CD14-positive monocyte (primary cell): ENCODE data around the gene GDI2. TPM values are rescaled to one million over a fixed set of nuclear protein-coding genes. Genes with fewer than 3 reads are reported as not detected.

ENCODE experiments used
- DNase-seq, 3 donors: peaks; one replicate each; pipeline ENCODE4 v3.0.0-alpha.2; 2011 to 2022
- H2AFZ ChIP-seq: 2 replicates; pipeline ENCODE4 v1.6.0; 2012; ENCODE audit warnings: mild to moderate bottlenecking, low read depth, low read length, inconsistent platforms; ENCODE audit not compliant: insufficient read depth, poor library complexity, severe bottlenecking
- H3K27ac ChIP-seq, 2 donors: 1 replicate in 1 of 2; 2 replicates in 1 of 2; pipeline ENCODE4 v1.5.1; 2012 to 2013; ENCODE audit warnings: low read length in 2 of 2, control low read depth in 1 of 2, inconsistent platforms in 1 of 2, low read depth in 1 of 2, mild to moderate bottlenecking in 1 of 2
- H3K27me3 ChIP-seq, 2 donors: one replicate each; pipeline versions ENCODE4 v1.6.0 to v1.6.1; 2011 to 2013; ENCODE audit warnings: low read length in 2 of 2; ENCODE audit not compliant: control insufficient read depth in 2 of 2, insufficient read depth in 2 of 2
- H3K36me3 ChIP-seq, 2 donors: replicated peaks in 1 of 2; 1 replicate in 1 of 2; 2 replicates in 1 of 2; pipeline versions ENCODE4 v1.5.1 to v1.6.1; 2012 to 2013; ENCODE audit warnings: low read length in 2 of 2, control low read depth in 1 of 2, inconsistent platforms in 1 of 2, mild to moderate bottlenecking in 1 of 2; ENCODE audit not compliant: insufficient read depth in 2 of 2, control insufficient read depth in 1 of 2
- H3K4me1 ChIP-seq, 2 donors: 1 replicate in 1 of 2; 2 replicates in 1 of 2; pipeline versions ENCODE4 v1.5.1 to v1.6.1; 2012 to 2013; ENCODE audit warnings: low read length in 2 of 2, control low read depth in 1 of 2, inconsistent platforms in 1 of 2, mild to moderate bottlenecking in 1 of 2, moderate library complexity in 1 of 2; ENCODE audit not compliant: insufficient read depth in 2 of 2, control insufficient read depth in 1 of 2
- H3K4me2 ChIP-seq: replicated peaks from 2 replicates; pipeline ENCODE3; 2012; ENCODE audit warnings: low read length, moderate library complexity, mild to moderate bottlenecking; ENCODE audit not compliant: poor library complexity, severe bottlenecking; ENCODE audit errors: extremely low read depth
- H3K4me3 ChIP-seq, 3 experiments: fragments of 200-600 bp in 1 of 3; sonication (generic) in 1 of 3; replicated peaks in 1 of 3; 1 replicate in 2 of 3; 2 replicates in 1 of 3; pipeline ENCODE4 v1.5.1; 2011 to 2013; ENCODE audit warnings: low read length in 3 of 3, mild to moderate bottlenecking in 3 of 3, control low read depth in 2 of 3, low read depth in 2 of 3, inconsistent platforms in 1 of 3, moderate library complexity in 1 of 3
- H3K79me2 ChIP-seq: 2 replicates; pipeline ENCODE4 v1.6.0; 2012; ENCODE audit warnings: mild to moderate bottlenecking, control low read depth, inconsistent platforms, low read length, moderate library complexity; ENCODE audit not compliant: insufficient read depth
- H3K9ac ChIP-seq: 2 replicates; pipeline ENCODE4 v1.6.0; 2017; ENCODE audit warnings: low read length, mild to moderate bottlenecking; ENCODE audit not compliant: insufficient read depth, poor library complexity, severe bottlenecking
- H3K9me3 ChIP-seq, 2 donors: replicated peaks in 1 of 2; 1 replicate in 1 of 2; 2 replicates in 1 of 2; pipeline versions ENCODE4 v1.5.1 to v1.6.1; 2012 to 2013; ENCODE audit warnings: low read length in 2 of 2, control low read depth in 1 of 2; ENCODE audit not compliant: control insufficient read depth in 1 of 2, insufficient read depth in 1 of 2
- H4K20me1 ChIP-seq: 2 replicates; pipeline ENCODE4 v1.6.0; 2012; ENCODE audit warnings: mild to moderate bottlenecking, low read length, control low read depth, moderate library complexity; ENCODE audit not compliant: insufficient read depth
- H3K27ac Mint-ChIP-seq, 7 donors: one replicate each; pipeline ENCODE4 v1.8.0; 2020; ENCODE audit warnings: mild to moderate bottlenecking in 7 of 7, mixed read lengths in 7 of 7, moderate library complexity in 6 of 7, inconsistent platforms in 2 of 7
- H3K27me3 Mint-ChIP-seq, 3 donors: one replicate each; pipeline ENCODE4 v1.8.0; 2021 to 2022; ENCODE audit warnings: low read depth in 3 of 3, mild to moderate bottlenecking in 3 of 3, mixed read lengths in 3 of 3, moderate library complexity in 3 of 3, inconsistent platforms in 1 of 3
- H3K36me3 Mint-ChIP-seq, 2 donors: one replicate each; pipeline ENCODE4 v1.8.0; 2020; ENCODE audit warnings: mixed read lengths in 2 of 2, inconsistent platforms in 1 of 2, mild to moderate bottlenecking in 1 of 2
- H3K4me1 Mint-ChIP-seq: one replicate; pipeline ENCODE4 v1.8.0; 2020; ENCODE audit warnings: mild to moderate bottlenecking, mixed read lengths
- H3K4me3 Mint-ChIP-seq, 2 donors: one replicate each; pipeline ENCODE4 v1.8.0; 2020; ENCODE audit warnings: mild to moderate bottlenecking in 2 of 2, mixed read lengths in 2 of 2, moderate library complexity in 1 of 2
- H3K9me3 Mint-ChIP-seq, 7 donors: one replicate each; pipeline ENCODE4 v1.8.0; 2020 to 2022; ENCODE audit warnings: mixed read lengths in 7 of 7, mild to moderate bottlenecking in 6 of 7, moderate library complexity in 6 of 7, inconsistent platforms in 2 of 7
- CTCF ChIP-seq: fragments of 200-600 bp; IDR thresholded peaks from one replicate; pipeline ENCODE4 v1.8.0; 2022; ENCODE audit warnings: antibody characterized with exemption, mild to moderate bottlenecking
- WGBS: methylation state at CpG from one replicate; pipeline ENCODE4 v1.1.5; 2013; ENCODE audit warnings: missing lambda C conversion rate; ENCODE audit not compliant: insufficient coverage; 5-methylcytosine and 5-hydroxymethylcytosine counted together
- intact Hi-C, 2 donors: fragments of 100-400 bp; cut with micrococcal nuclease; formaldehyde crosslinking; loops; one replicate each; pipeline versions ENCODE4 v1.15.0 to v1.15.1; 2023
- polyA plus RNA-seq, 3 donors: library from polyadenylated mRNA; depleted of rRNA in 1 of 3; unstranded in 2 of 3; stranded (reverse) in 1 of 3; fragments of 300-500 nt in 2 of 3; fragments of >200 nt in 1 of 3; fragmentation: Illumina TruSeq in 2 of 3; gene quantifications; 1 replicate in 2 of 3; 2 replicates in 1 of 3; pipeline ENCODE4 v1.2.3, GENCODE V29; 2012 to 2021

GDI2 gene
- polyA plus RNA-seq, 3 donors = 100 to 320 (median 316) TPM

GRCh38 chr10:5736591-5736990 lies 76.6 kb downstream of the GDI2 start:
- H3K79me2 ChIP-seq = no peaks in the 10 kb centered on the region
- no peak overlapping the region for H2AFZ ChIP-seq
- Mint-ChIP-seq H3K27me3 (no peaks in the 10 kb centered on the region), H3K27ac (no peak overlapping the region), H3K4me3 (no peak overlapping the region), H3K36me3 (peaks cover 64 to 81% of the 10 kb centered on the region in 2 donors), H3K4me1 (no peaks in the 10 kb centered on the region), H3K9me3 (no peaks in the 10 kb centered on the region)
- no peaks in the 10 kb centered on the region for H3K9me3 ChIP-seq
- WGBS = no CpG with 5 or more reads among the region's 1 CpG
- H3K27me3 ChIP-seq = no peaks in the 10 kb centered on the region
- no peaks in the 10 kb centered on the region for H3K4me1 ChIP-seq
- H3K27ac ChIP-seq = no peak overlapping the region
- H4K20me1 ChIP-seq = peaks cover 4% of the 10 kb centered on the region
- H3K4me3 ChIP-seq = no peak overlapping the region
- no peak overlapping the region for H3K9ac ChIP-seq
- intact Hi-C loops = no loop called here
- H3K4me2 ChIP-seq = no peak overlapping the region
- H3K36me3 ChIP-seq = peaks cover 65 to 93% of the 10 kb centered on the region in 2 donors
- TF ChIP-seq CTCF = no peak
- DNase-seq = no peak

- no peak for TF ChIP-seq CTCF
Observed at GRCh38 chr10:5735119-5735518, 78.1 kb downstream of the GDI2 start.

More at GRCh38 chr10:5735119-5735518, 78.1 kb downstream of the GDI2 start:
- peaks cover 66 to 81% of the 10 kb centered on the region in 2 donors for H3K36me3 Mint-ChIP-seq
- no peak overlapping the region for H3K27ac Mint-ChIP-seq
- intact Hi-C loops = no loop called here
- no peak overlapping the region for H3K4me3 Mint-ChIP-seq
- Histone ChIP-seq H3K36me3 (peaks cover 65 to 93% of the 10 kb centered on the region in 2 donors), H3K27me3 (no peaks in the 10 kb centered on the region), H2AFZ (no peak overlapping the region), H3K9ac (no peak overlapping the region), H3K4me1 (no peaks in the 10 kb centered on the region), H3K4me3 (no peak overlapping the region), H3K9me3 (no peaks in the 10 kb centered on the region), H4K20me1 (peaks cover 4% of the 10 kb centered on the region), H3K79me2 (no peaks in the 10 kb centered on the region), H3K4me2 (no peak overlapping the region), H3K27ac (no peak overlapping the region)
- 100% methylated on average over 1 of the region's 1 CpG for WGBS
- peaks cover 3% of the 10 kb centered on the region for H3K4me1 Mint-ChIP-seq
- H3K9me3 Mint-ChIP-seq = no peaks in the 10 kb centered on the region
- DNase-seq = no peak
- no peaks in the 10 kb centered on the region for H3K27me3 Mint-ChIP-seq
